SHP77 treated with DMSO at 0.1 percent for 48 hours (cell line): Measurements from ENCODE around the gene AP1G2.

Experiments
- DNase-seq: peaks from one replicate; lab custom pipeline; 2025; lab: John Stamatoyannopoulos, UW

AP1G2 gene

DNA sequence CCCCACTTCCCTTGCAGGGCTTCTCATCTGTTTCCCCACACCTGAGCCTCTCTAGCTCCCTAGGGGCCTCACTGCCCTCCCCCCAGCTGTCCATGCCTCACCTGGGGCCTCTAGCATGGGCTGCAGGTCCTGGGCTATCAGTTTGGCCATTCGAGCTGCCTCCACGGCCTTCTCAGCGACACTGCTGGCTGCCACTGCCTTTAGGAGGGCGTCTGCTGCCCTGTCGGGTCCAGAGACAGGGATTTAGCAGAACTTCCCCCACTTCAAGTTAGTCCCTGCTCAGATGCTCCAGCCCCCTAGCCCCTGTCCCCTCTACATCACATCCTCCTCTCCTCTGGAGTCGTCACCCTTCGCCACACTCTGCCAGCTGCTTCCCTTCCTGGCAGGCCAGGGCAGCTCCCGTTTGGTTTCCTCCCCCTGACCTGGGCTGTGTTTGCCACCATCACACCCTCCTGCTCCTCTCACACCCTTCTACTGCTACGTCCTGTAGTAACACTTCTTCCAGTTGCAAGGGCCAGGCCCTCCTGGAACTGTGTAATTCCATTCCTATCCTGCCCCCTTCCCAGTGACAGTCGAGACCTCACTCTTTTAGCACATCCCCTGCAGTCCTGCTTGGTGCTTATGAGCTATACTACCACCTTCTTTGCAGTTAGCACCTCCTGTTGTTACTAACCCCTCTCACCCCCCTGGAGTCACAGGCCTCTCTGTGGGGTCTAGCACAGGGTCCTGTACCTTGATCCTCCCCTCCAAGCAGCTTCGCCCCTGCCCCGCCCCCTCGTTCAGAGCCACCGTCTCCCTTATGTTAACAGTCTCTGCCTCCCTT, 4.3 kb upstream of the AP1G2 start:
- DNase-seq = no peak

DNA sequence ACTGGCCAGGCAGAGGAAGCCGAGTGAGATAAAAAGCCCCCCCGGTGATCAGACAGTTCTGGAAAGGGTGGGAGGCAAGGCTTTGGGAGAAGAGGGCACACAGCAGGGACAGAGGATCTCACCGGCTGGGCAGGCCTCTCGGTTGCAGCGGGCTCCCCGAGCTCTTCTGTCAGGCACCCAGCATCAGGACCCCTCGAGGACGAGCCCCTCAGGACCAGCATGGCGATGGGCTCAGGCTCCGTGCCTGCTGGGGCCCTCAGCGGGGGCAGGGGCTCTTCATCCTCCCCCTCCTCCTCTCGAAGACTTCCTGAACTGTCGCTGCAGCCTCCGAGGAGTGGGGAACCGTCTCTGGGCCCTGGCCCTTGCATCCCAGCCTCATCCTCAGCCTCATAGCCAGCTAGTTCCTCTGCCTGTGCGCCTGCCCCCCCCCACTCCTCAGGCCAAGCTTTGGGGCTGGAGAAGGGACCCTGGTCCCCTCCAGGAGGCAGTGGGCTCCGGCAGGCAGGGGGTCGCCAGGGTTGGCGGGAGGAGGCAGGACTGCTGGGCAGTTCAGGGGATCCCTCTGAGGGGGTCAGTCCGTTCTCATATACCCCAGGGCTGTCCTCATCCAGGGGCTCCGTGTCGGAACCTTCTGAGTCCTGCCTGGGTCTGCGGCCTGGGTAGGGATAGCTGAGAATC, 3.4 kb upstream of the AP1G2 start:
- DNase-seq = no peak

DNA sequence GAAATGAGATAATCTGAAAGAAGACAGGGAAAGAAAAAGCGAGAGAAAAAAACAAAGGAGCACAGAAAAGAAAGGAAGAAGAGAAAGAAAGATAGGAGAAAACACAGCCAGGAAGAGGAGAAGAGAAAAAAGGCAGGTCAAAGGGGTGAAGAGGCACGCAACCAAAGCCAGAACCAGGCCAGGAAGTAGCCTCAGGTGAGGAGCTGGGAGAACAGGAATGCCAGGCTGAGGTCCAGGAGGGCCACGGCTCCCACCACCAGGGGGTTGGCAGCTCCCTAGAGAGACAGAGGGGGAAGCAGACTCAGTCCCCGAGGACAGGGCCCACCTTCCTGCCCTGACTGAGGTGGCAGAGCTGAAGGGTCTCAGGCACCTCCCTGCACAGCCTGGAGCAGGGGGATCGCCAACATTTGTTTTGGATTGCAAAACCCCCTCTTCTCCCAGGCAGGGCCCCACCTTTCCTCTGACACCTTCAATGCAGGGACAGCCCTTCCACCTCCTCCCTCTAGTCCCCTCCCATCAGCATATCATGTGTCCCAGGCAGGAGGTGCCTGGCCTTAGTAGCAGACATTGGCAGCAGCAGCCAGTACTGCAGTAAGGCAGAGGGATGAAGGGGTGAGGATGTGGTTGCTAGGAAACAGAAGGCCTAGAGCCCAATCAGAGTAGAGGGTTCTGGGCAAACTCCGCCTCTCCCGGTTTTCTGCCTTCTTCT, 2.0 kb upstream of the AP1G2 start:
- no peak for DNase-seq

DNA sequence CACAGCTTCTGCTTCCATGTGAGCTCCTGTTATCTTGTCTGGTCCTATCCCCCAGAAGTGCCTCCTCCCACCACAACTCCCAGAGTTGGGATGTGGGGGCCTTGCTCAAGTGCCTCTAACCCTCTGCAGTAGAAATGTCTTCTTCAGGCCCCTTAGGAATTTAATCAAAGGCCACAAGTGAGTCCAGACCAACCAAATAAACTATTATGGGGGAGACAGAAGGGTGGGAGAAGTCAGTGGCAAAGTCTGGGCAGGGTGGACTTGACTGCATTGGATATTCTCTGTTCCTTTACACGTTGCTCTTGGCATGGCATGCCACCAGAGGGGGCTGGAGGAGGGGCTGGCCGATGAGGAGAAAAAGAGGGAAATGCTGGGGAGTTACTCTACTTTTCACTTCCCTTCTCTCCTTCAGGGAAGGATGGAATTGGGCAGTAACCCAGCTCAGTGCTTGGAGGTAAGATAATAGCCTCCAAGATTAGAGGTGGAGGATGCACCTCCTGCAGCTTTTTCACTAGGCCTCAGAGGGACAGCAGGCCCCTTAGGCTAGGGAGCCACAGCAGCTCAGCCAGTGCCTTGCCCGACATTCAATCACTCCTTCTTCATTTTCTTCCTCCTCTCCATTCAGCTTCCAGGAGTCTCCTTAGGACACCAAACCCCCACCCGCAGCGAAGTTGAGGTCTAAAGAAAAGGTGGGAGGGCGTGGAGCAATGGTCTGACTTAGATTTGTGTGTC, 1.2 kb upstream of the AP1G2 start:
- peak; percentile 53 for DNase-seq

DNA sequence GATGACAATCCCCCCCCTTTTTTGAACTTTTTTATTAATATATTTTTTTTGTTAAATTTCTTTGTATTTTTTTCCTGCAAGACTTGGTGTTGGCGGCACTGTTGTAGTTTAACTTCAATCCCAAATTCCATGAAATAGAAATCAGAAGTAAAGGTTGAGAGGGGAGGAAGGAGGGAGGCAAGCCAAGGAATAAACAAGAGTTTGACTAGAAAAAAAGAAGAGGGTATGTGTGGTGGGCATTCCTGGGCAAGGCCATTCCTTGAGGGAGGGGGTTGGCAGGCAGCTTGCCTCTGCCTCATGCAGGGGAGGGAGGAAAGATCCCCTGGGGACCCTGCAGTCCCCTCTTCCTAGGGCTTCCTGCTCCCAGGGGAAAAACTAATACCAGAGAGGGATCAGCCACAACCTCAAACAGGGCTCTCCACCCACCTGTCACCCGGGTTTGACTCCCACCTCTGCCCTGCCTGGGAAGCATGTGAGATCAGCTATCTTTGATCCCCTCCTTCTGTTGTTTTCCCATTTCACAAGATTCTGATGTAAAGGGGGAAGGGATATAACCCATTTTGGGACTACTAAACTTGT, 519 bp upstream of the AP1G2 start:
- DNase-seq = no peak

DNA sequence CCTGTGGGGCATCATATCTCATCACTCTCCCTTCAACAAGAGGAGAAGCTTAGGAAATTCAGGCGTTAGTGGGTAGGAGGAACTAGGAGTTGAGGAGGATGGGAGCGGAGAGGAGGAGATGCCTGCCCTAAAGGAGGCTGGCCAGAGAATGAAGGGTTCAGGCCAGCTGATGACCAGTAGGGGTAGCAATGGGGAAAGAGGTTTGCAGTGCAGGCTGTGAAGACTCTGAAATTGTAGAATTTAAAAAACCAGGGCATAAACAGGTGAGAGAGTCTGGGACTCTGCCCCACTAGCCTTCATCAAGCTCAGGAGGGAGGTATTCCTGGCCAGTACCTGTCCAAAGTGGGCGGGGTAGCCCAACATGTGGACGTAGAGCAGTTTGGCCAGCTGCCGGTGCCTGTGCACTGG, 809 bp downstream of the AP1G2 start:
- DNase-seq = no peak

DNA sequence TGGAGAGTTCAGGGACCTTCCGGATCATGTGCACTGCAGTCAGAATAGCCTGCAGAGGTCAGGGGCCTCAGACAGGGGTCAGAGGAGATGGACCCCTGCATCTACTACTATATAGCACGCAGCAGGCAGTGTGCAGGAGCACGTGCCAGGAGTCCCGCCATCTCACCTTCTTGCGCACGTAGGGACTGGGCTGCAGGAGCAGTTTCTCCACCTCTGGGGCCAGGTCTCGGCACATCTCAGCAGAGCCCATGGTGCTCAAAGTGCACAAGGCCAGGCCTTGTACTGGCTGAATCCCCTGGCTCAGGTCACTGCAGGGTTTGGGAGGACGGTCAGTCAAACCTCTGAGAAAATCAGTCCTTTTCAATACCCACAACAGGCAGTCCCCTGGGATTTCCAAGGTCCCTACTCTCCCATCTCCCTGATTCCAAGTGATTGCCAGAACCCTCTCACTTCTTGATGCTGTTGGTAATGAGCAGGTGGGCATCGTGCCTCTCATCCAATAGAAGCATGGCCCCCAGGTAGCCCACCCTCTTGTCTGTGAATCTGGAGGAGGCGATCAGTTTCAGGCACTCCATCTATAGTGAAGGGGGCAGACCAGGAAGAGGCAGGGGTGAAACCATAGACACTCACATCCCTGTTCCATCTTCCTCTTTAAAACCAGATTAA, 1.3 kb downstream of the AP1G2 start:
- DNase-seq = no peak

DNA sequence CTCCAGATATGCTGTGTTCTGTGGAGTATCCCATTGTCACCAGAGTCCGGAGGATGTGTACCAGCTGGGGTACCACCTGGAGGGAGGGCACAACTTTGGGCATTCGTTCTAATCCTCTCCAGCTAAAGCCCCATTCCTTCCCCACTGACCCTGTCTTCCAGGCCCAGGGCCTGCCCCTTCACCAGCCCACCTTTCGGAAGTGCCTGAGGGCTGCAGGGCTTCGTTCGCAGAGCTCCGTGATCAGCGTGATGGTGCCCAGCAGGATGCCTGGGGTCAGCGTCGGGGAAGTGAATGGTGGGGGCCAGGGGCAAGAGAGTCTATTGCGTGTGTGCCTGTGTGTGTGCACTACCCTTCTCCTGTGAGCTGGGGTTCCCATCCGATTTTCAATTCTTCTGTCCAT, 2.0 kb downstream of the AP1G2 start:
- no peak for DNase-seq

DNA sequence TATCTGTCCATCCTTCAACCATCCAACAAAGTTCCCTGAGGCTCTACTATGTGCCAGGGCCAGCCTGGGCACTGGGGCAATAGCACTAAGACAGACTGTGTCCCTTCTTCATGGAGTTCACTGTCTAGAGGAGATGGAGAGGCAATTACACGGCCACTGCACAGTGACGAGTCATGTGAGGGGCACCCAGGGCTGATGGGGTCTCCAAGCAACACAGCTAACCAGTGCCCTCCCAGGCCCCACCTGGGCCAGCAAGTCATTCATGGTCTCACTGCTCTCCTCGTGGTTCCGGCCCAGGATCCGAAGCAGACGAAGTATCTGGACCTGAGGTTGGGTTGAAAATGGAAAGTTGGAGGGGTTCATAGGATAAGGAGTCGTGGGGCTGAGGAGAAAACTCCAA, 2.7 kb downstream of the AP1G2 start:
- DNase-seq = no peak

DNA sequence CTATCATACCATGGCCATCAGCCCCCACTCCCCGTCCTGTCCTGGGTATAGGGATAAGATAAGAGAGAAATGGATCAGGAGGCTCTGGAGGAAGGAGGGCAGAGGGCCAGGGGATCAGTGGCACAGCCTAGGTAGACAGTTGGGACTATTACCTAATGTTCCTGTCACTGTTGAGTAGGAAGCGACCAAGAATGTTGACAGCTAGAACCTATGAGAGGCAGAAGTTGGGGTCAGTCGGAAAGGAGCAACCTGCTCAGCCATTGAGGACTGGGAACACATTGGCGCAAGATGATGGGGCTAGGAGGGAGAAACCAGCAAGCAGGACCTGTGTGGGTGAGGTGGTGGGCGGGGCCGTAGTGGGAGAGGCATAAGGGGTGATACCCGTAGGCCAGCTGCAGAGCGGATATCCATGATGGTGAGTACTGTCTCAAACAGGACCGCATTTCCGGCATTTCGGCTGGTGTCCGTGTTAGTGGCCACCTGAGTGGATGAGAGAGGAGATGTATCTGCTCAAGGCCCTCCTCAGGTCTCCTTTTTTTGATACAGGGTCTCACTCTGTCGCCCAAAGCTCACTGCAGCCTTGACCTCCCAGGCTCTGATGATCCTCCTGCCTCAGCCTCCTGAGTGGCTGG, 3.3 kb downstream of the AP1G2 start:
- no peak for DNase-seq

DNA sequence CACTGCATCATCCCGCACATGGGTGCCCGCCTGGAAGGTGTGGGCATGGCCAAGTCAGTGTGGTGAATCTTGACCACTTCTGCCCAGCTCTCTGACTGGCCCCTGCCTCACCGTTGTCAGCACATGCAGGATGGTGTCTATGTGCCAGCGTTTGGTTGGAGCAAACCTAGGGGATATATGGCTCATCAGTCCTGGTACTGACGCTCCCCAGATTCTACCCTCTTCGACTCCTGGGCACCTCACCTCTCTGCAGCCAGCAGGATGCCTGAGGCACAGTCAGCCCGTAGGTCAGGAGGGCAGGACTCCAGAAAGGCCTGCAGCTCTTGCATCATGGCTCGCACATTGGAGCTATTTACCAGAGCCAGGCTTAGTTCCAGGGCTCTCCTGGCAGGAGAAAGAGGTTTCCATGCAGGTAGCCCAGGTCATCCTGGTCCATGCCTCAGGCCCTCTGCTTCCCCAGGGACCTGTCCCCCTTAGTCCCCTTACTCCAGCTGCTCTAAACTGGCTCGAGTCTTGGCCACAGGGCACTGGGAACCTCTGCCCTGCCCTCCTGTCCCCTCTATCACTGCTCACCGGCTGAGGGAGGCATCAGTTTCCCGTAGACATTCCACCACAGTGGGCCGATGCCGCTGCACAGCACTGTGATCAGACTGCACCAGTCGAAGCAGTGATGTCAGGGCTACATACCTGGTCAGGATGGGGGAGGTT, 4.0 kb downstream of the AP1G2 start:
- DNase-seq = no peak

DNA sequence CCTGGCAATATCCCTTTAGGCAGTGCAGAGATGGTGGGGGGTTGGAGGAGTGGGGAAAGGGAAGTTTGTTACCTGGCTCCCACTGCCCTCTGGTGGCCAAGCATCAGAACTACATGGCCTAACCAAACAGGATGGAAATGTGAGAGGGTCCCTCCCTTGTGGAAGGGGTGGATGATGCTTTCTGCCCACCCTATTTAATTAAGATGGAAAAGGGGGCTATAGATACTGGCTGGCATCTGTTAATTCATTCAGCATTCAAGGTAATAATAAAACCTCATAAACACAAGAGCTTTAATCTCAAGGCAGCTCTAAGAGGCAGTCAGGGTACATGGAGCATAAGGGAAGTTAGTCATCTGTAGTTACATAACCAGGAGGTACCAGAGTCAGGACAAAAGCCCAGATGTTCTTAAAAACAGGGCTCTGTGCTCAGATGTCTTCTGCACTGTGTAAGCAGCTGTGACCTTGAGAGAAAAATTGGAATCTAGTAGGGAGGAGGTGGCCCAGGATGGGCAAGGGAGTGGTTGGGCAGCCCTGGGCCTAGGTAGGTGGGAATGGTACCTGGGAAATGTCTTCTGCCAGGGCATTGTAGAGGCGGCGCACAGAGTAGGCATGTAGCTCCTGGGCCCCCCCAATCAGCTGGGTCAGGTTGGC, 4.6 kb downstream of the AP1G2 start:
- no peak for DNase-seq

DNA sequence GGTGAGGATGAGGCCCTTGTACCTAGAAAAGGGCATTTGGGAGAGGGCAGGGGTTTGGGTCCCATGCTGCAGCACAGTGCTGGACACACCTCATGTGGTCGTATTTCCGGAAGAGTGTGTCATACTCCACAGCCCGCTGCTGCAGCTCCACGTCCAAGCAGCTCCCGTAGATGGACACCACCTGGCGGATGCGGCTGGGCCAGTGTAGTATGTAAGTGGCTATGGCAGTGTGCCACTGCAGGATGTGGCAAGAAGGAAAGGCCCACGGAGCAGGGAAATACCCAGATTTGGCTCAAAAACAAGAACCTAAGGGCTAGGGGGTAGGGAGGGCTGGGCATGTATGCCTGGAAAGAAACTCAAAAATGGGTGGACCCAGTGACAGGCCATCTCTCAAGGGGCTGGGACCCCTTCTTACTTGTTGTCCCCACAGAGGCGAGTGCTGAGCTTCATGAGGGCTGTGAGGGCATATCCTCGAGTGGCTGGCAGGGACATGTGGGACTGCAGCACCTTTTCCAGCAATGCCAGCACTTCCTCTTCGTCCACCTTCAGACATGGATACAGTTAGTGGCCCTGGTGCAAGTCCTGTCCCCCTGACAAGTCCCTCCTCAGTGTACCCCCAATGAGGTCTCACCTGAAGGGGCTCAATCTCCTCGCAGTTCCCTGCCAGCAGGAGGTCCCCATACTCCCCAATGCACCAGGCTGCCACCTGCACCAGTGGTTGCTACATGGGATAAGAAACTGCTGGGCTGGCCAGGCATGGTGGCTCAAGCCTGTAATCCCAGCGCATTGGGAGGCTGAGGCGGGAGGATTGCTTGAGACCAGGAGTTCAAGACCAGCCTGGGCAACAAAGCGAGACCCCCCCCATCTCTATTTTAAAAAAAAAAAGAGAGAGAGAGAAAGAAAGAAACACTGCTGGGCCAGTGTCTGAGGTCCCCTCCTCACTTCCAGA, 5.4 kb downstream of the AP1G2 start:
- no peak for DNase-seq

DNA sequence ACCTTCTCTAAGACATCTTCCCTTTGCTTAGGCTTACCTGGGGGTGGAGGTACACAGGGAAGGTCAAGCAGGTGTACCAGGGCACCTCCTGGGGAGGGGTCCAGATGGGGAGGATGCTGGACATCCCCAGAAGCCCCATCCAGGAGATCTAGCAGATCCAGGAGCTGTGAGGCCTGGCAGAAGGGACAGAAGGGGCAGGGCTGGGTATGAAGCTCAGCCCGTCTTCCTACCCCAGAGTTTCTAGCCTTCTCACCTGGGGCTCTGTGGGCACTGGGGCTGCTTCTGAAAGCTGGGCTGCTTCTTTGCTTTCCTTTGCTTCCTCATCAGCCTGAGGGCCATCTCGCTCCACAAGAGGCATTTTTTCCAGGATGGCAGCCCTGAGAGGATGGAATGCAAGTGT, 6.3 kb downstream of the AP1G2 start:
- DNase-seq = no peak

DNA sequence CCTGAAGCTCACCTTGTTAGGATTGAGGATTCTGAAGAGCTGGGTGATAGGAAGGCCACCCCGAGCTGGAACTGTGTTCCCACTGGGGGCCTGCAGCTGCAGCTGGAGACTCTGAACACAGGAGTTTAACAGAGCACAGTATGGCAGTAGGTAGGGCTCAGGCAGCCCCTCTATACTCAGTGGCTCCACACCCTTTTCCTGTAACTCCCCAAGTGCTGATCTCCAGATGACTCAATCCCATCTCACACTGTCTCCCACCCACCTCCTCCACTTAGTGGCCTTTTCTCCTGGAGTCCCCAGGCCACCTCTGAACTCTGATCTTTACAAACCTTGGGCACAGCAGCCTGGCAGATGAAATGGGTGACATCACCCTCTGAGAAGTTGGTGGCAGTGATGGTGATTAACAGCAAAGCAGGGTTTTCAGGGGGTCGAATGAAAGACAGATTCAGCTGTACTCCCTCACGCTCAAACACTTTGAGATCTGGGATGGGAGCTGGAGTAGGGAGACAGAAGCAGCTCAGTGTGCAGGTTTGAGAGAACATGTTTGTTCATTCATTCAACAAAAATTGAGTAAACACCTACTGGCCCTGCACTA, 7.6 kb downstream of the AP1G2 start:
- no peak for DNase-seq

DNA sequence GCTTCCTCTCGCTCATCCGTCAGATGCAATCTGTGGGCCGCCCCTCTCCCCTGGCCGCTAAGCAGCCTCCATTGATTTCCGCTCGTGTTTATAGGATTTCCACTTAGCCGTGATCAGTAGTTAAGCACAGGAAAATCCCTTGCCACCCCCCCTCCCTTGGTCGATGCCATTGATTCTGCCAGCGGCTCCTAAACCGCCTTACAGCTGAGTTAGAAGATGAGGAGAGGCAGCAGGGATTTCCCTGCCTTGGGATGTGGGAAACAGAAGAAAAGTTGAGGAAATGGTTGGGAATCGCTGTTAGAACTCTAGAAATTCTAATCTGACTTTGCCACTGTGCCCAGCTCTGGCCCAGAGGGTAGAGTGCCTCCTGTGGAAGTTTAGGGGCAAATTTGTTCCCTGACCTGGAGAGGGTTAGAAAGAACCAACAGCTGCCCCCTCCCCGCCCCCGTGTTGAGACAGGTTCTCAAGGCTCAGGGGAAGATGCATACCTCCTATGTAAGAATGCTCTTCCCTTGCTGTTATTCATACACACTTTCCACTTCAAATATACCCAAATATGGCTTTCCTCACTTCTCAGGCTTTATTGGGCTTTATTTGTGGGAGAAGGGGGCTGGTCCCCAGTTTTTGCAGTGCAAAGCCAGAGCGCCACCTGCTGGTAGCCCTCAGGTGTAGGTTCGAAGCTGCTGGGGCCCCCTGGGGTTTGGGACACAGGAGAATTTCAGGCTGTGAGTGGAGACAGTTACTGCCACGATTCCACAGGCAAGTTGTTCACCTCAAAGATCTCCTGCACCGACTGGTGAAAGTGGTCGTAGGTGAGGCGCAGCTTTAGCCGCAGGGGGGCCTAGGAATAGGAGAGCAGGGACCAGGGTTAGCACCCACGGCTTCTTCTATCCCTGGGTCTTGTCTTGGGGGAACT, 8.3 kb downstream of the AP1G2 start:
- DNase-seq = no peak

DNA sequence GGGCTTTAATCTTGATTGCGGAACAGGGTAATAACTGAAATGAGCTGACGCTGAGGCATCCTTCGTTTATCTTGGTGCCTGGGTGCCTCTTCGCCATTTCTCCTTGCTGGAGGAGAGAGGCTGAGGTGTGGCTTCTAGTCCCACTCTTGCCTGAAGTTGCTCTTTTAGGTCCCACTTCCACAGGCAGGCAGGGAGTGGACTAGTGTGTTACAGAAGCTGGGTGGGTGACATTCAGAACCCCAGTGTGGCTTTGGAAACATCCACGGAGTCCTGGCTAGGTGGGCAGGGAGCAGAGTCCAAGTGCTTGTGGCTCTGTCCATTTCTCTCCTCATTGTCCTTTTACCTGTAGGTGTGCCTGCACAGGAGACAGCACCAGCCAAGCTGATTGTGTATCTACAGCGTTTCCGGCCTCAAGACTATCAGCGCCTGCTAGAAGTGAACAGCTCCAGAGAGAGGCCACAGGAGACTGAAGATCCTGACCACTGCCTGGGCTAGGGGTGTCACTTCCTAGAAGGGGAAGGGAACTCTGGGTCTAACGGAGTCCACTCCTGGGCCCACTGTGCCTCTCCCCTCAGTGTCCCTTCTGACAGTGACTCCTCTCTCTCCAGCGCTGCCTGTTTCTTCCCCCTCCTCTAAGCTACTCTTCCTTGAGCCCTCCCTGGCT, 9.1 kb downstream of the AP1G2 start:
- DNase-seq = no peak
